ENCODE data around the gene ATXN7L1.
A peak's percentile ranks its signal among the peaks of the same experiment; 100 is the strongest.
"Not testable (repeated sequence)": the region's sequence is repeated elsewhere in the genome, so short reads cannot be mapped to it uniquely, and the experiment has no call there.

Gene ATXN7L1

GRCh38 chr7:105849122-105849855 is 27.1 kb downstream of the ATXN7L1 start:
- TF ChIP-seq EZH2phosphoT487 (IDR thresholded peaks at IDR 0.05; ENCODE audit: low read length): no peak
- no peak for TF ChIP-seq EZH2 (optimal IDR thresholded peaks at IDR 0.05; ENCODE audit: low read depth, low read length)
- no peak for TF ChIP-seq CTCF (IDR thresholded peaks at IDR 0.05; ENCODE audit: low read length)
- Histone ChIP-seq H3K4me2 (ENCODE audit: low read depth, low read length) (peak overlapping the region; percentile 17; the same call in 1 of the 2 replicates), H3K27ac (ENCODE audit: low read length) (peak overlapping the region; percentile 41; the same call in 1 of the 2 replicates), H3K9ac (ENCODE audit: low read length) (no peak overlapping the region), H3K9me3 (replicated peaks; ENCODE audit: insufficient read depth, low read length) (no peaks in the 10 kb centered on the region), H3K4me3 (ENCODE audit: low read length) (no peak overlapping the region), H4K20me1 (ENCODE audit: insufficient read depth, low read length) (no peaks in the 10 kb centered on the region), H3K4me1 (ENCODE audit: low read length) (peaks cover 20% of the 10 kb centered on the region), H2AFZ (ENCODE audit: low read length) (peak overlapping the region; percentile 37), H3K27me3 (replicated peaks; ENCODE audit: insufficient read depth, low read length) (no peaks in the 10 kb centered on the region), H3K79me2 (ENCODE audit: low read length) (no peaks in the 10 kb centered on the region), H3K36me3 (replicated peaks; ENCODE audit: insufficient read depth, low read length) (no peaks in the 10 kb centered on the region), H3K9me2 (replicated peaks; ENCODE audit: insufficient read depth, low read length) (no peaks in the 10 kb centered on the region), H3F3A (ENCODE audit: insufficient read depth, low read length) (peaks cover 4% of the 10 kb centered on the region)
- peak; percentile 78 for DNase-seq

- Histone ChIP-seq H3K27me3 (replicated peaks; ENCODE audit: insufficient read depth, low read length) (no peaks in the 10 kb centered on the region), H3K9me2 (replicated peaks; ENCODE audit: insufficient read depth, low read length) (no peaks in the 10 kb centered on the region), H3F3A (ENCODE audit: insufficient read depth, low read length) (peaks cover 4% of the 10 kb centered on the region), H3K4me3 (ENCODE audit: low read length) (no peak overlapping the region), H3K4me2 (ENCODE audit: low read depth, low read length) (no peak overlapping the region), H3K9ac (ENCODE audit: low read length) (no peak overlapping the region), H2AFZ (ENCODE audit: low read length) (no peak overlapping the region), H3K27ac (ENCODE audit: low read length) (no peak overlapping the region), H3K4me1 (ENCODE audit: low read length) (peaks cover 20% of the 10 kb centered on the region), H3K79me2 (ENCODE audit: low read length) (no peaks in the 10 kb centered on the region), H3K36me3 (replicated peaks; ENCODE audit: insufficient read depth, low read length) (no peaks in the 10 kb centered on the region), H3K9me3 (replicated peaks; ENCODE audit: insufficient read depth, low read length) (no peaks in the 10 kb centered on the region), H4K20me1 (ENCODE audit: insufficient read depth, low read length) (no peaks in the 10 kb centered on the region)
- TF ChIP-seq EZH2 (optimal IDR thresholded peaks at IDR 0.05; ENCODE audit: low read depth, low read length) (no peak), CTCF (IDR thresholded peaks at IDR 0.05; ENCODE audit: low read length) (no peak), EZH2phosphoT487 (IDR thresholded peaks at IDR 0.05; ENCODE audit: low read length) (no peak)
- DNase-seq: no peak
Measured at GRCh38 chr7:105846404-105846803, 30.0 kb downstream of the ATXN7L1 start.

DNA sequence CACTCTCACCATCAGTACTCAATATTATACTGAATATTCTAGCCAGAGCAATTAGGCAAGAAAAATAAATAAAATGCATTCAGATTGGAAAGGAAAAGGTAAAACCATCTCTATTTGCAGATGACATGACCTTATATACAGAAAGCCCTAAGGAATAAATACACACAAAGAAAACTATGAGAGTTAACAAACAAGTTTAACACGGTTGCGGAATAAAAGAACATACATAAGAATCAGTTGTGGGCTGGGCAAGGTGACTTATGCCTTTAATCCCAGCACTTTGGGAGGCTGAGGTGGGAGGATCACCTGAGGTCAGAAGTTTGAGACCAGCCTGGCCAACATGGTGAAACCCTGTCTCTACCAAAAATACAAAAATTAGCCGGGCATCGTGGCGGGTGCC is 31.7 kb downstream of the ATXN7L1 start:
- not testable (repeated sequence) for DNase-seq; H3K27ac ChIP-seq (ENCODE audit: low read length); H4K20me1 ChIP-seq (ENCODE audit: insufficient read depth, low read length); H3K9me3 ChIP-seq (replicated peaks; ENCODE audit: insufficient read depth, low read length); H3K79me2 ChIP-seq (ENCODE audit: low read length); H3K9ac ChIP-seq (ENCODE audit: low read length); H3K36me3 ChIP-seq (replicated peaks; ENCODE audit: insufficient read depth, low read length); H2AFZ ChIP-seq (ENCODE audit: low read length); H3K27me3 ChIP-seq (replicated peaks; ENCODE audit: insufficient read depth, low read length); H3K4me3 ChIP-seq (ENCODE audit: low read length); H3F3A ChIP-seq (ENCODE audit: insufficient read depth, low read length); H3K9me2 ChIP-seq (replicated peaks; ENCODE audit: insufficient read depth, low read length); H3K4me2 ChIP-seq (ENCODE audit: low read depth, low read length)
- peaks cover 11% of the 10 kb centered on the region for H3K4me1 ChIP-seq (ENCODE audit: low read length)

DNA sequence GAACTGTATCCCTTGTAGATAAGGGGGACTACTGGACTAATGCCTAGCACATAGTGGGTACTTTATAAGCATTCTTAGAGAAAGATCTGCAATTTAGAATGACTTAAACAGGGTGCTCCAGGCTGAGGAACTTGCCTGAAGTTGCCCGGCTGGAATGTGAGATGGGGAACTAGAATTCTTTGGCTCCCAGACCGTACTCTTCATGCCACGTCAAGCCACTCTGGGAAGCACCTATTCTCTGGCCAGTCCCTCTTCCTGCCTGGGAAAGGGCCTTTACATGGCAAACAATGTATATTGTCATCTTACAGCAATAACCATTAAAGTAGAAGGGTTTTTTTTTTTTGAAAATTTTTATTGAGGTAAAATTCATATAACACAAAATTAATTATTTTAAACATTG is 34.5 kb downstream of the ATXN7L1 start:
- H3K4me2 ChIP-seq (ENCODE audit: low read depth, low read length): no peak overlapping the region
- no peak overlapping the region for H3K9ac ChIP-seq (ENCODE audit: low read length)
- no peak overlapping the region for H3K27ac ChIP-seq (ENCODE audit: low read length)
- H3K79me2 ChIP-seq (ENCODE audit: low read length): no peaks in the 10 kb centered on the region
- no peaks in the 10 kb centered on the region for H3K27me3 ChIP-seq (replicated peaks; ENCODE audit: insufficient read depth, low read length)
- no peaks in the 10 kb centered on the region for H3K9me3 ChIP-seq (replicated peaks; ENCODE audit: insufficient read depth, low read length)
- H3K4me3 ChIP-seq (ENCODE audit: low read length): no peak overlapping the region
- H4K20me1 ChIP-seq (ENCODE audit: insufficient read depth, low read length): no peaks in the 10 kb centered on the region
- TF ChIP-seq CTCF (IDR thresholded peaks at IDR 0.05; ENCODE audit: low read length) (no peak), EZH2 (optimal IDR thresholded peaks at IDR 0.05; ENCODE audit: low read depth, low read length) (no peak), EZH2phosphoT487 (IDR thresholded peaks at IDR 0.05; ENCODE audit: low read length) (no peak)
- no peaks in the 10 kb centered on the region for H3K36me3 ChIP-seq (replicated peaks; ENCODE audit: insufficient read depth, low read length)
- H2AFZ ChIP-seq (ENCODE audit: low read length): no peak overlapping the region
- DNase-seq: no peak
- H3F3A ChIP-seq (ENCODE audit: insufficient read depth, low read length): no peaks in the 10 kb centered on the region
- no peaks in the 10 kb centered on the region for H3K4me1 ChIP-seq (ENCODE audit: low read length)
- H3K9me2 ChIP-seq (replicated peaks; ENCODE audit: insufficient read depth, low read length): no peaks in the 10 kb centered on the region

Data from MM.1S (cell line).